ENCODE results near the gene DOK3.

Gene DOK3

GRCh38 chr5:177494346-177495195, 15.1 kb downstream of the DOK3 start:
- peak overlapping the region; percentile 96 for H2BK5ac ChIP-seq (ENCODE audit: low read depth, low read length, poor library complexity)
- peaks cover 44% of the 10 kb centered on the region for H3K79me1 ChIP-seq (ENCODE audit: low read length)
- peaks cover 42 to 56% of the 10 kb centered on the region in 2 experiments for H3K4me1 ChIP-seq (ENCODE audit: control insufficient read depth in 1 of 2, insufficient read depth in 2 of 2, low read length in 2 of 2)
- peak overlapping the region; percentile 28 for H2AFZ ChIP-seq (ENCODE audit: insufficient read depth, low read length, poor library complexity)
- peaks cover 57 to 59% of the 10 kb centered on the region in 2 experiments for H3K36me3 ChIP-seq (ENCODE audit: control insufficient read depth in 1 of 2, insufficient read depth in 2 of 2, low read length in 2 of 2)
- H3K18ac ChIP-seq (ENCODE audit: low read length) = peak overlapping the region; percentile 91
- DNase-seq = peak in 1 of 2 donors; percentile 31
- peak overlapping the region; percentile 90 for H4K91ac ChIP-seq (ENCODE audit: low read depth, low read length)
- peaks cover 21% of the 10 kb centered on the region for H3K79me2 ChIP-seq (ENCODE audit: control insufficient read depth, insufficient read depth, low read length, poor library complexity)
- H2BK120ac ChIP-seq (ENCODE audit: insufficient read depth, low read length, poor library complexity) = peak overlapping the region; percentile 78
- H3K9ac ChIP-seq (ENCODE audit: low read length) = peak overlapping the region; percentile 46
- peak overlapping the region; percentile 61 for H4K12ac ChIP-seq (ENCODE audit: low read depth, low read length)
- no peaks in the 10 kb centered on the region for H3K9me3 ChIP-seq (ENCODE audit: insufficient read depth, low read depth, low read length)
- H3K27me3 ChIP-seq (ENCODE audit: insufficient read depth, low read length) = no peaks in the 10 kb centered on the region
- WGBS (ENCODE audit: extremely low coverage, insufficient coverage, insufficient read length) = no CpG with 5 or more reads among the region's 11 CpGs
- H3K4me2 ChIP-seq (ENCODE audit: low read length) = peak overlapping the region; percentile 75
- peak overlapping the region; percentile 97 for H3K27ac ChIP-seq (ENCODE audit: low read depth, low read length)
- H3K23ac ChIP-seq (ENCODE audit: low read length) = no peak overlapping the region
- peak overlapping the region; percentile 88 for H2AK5ac ChIP-seq (ENCODE audit: low read length)
- peak overlapping the region; percentile 55 for H2BK12ac ChIP-seq (ENCODE audit: low read length)
- H3K4ac ChIP-seq (ENCODE audit: low read depth, low read length) = peak overlapping the region; percentile 90
- no peak overlapping the region for H3K4me3 ChIP-seq (ENCODE audit: low read depth, low read length)
- H4K8ac ChIP-seq (ENCODE audit: low read depth, low read length) = peak overlapping the region; percentile 86
- peak overlapping the region; percentile 94 for H3K14ac ChIP-seq (ENCODE audit: low read length)

- DNase-seq = peak in 1 of 2 donors; percentile 26
- H3K23ac ChIP-seq (ENCODE audit: low read length) = no peak overlapping the region
- peak overlapping the region; percentile 53 for H2BK5ac ChIP-seq (ENCODE audit: low read depth, low read length, poor library complexity)
- peaks cover 44% of the 10 kb centered on the region for H3K79me1 ChIP-seq (ENCODE audit: low read length)
- no peak overlapping the region for H2AK5ac ChIP-seq (ENCODE audit: low read length)
- no peak overlapping the region for H4K12ac ChIP-seq (ENCODE audit: low read depth, low read length)
- no CpG with 5 or more reads among the region's 5 CpGs for WGBS (ENCODE audit: extremely low coverage, insufficient coverage, insufficient read length)
- H3K9me3 ChIP-seq (ENCODE audit: insufficient read depth, low read depth, low read length) = no peaks in the 10 kb centered on the region
- H3K79me2 ChIP-seq (ENCODE audit: control insufficient read depth, insufficient read depth, low read length, poor library complexity) = peaks cover 21% of the 10 kb centered on the region
- peak overlapping the region; percentile 63 for H3K14ac ChIP-seq (ENCODE audit: low read length)
- peaks cover 64 to 66% of the 10 kb centered on the region in 2 experiments for H3K36me3 ChIP-seq (ENCODE audit: control insufficient read depth in 1 of 2, insufficient read depth in 2 of 2, low read length in 2 of 2)
- H4K8ac ChIP-seq (ENCODE audit: low read depth, low read length) = peak overlapping the region; percentile 43
- peak overlapping the region; percentile 71 for H4K91ac ChIP-seq (ENCODE audit: low read depth, low read length)
- peak overlapping the region; percentile 97 for H3K27ac ChIP-seq (ENCODE audit: low read depth, low read length)
- H3K9ac ChIP-seq (ENCODE audit: low read length) = peak overlapping the region; percentile 44
- H2BK120ac ChIP-seq (ENCODE audit: insufficient read depth, low read length, poor library complexity) = peak overlapping the region; percentile 37
- peak overlapping the region; percentile 59 for H3K18ac ChIP-seq (ENCODE audit: low read length)
- peak overlapping the region; percentile 38 for H3K4ac ChIP-seq (ENCODE audit: low read depth, low read length)
- peak overlapping the region; percentile 32 for H3K4me2 ChIP-seq (ENCODE audit: low read length)
- no peaks in the 10 kb centered on the region for H3K27me3 ChIP-seq (ENCODE audit: insufficient read depth, low read length)
- no peak overlapping the region for H3K4me3 ChIP-seq (ENCODE audit: low read depth, low read length)
- H3K4me1 ChIP-seq (ENCODE audit: control insufficient read depth in 1 of 2, insufficient read depth in 2 of 2, low read length in 2 of 2) = peaks cover 42 to 56% of the 10 kb centered on the region in 2 experiments
- peak overlapping the region; percentile 44 for H2BK12ac ChIP-seq (ENCODE audit: low read length)
- no peak overlapping the region for H2AFZ ChIP-seq (ENCODE audit: insufficient read depth, low read length, poor library complexity)
Measured at GRCh38 chr5:177493795-177494345, 15.8 kb downstream of the DOK3 start.

GRCh38 chr5:177492841-177493240, 16.8 kb downstream of the DOK3 start:
- H2AK5ac ChIP-seq (ENCODE audit: low read length) = no peak overlapping the region
- no peak overlapping the region for H2AFZ ChIP-seq (ENCODE audit: insufficient read depth, low read length, poor library complexity)
- H2BK12ac ChIP-seq (ENCODE audit: low read length) = no peak overlapping the region
- H2BK5ac ChIP-seq (ENCODE audit: low read depth, low read length, poor library complexity) = peak overlapping the region; percentile 15
- peak overlapping the region; percentile 28 for H3K18ac ChIP-seq (ENCODE audit: low read length)
- H3K79me2 ChIP-seq (ENCODE audit: control insufficient read depth, insufficient read depth, low read length, poor library complexity) = peaks cover 18% of the 10 kb centered on the region
- no peaks in the 10 kb centered on the region for H3K27me3 ChIP-seq (ENCODE audit: insufficient read depth, low read length)
- H2BK120ac ChIP-seq (ENCODE audit: insufficient read depth, low read length, poor library complexity) = no peak overlapping the region
- WGBS (ENCODE audit: extremely low coverage, insufficient coverage, insufficient read length) = no CpG with 5 or more reads among the region's 7 CpGs
- DNase-seq = no peak
- H3K4me1 ChIP-seq (ENCODE audit: control insufficient read depth in 1 of 2, insufficient read depth in 2 of 2, low read length in 2 of 2) = peaks cover 34 to 47% of the 10 kb centered on the region in 2 experiments
- H4K91ac ChIP-seq (ENCODE audit: low read depth, low read length) = no peak overlapping the region
- H4K12ac ChIP-seq (ENCODE audit: low read depth, low read length) = peak overlapping the region; percentile 8
- H3K9ac ChIP-seq (ENCODE audit: low read length) = no peak overlapping the region
- no peak overlapping the region for H4K8ac ChIP-seq (ENCODE audit: low read depth, low read length)
- H3K14ac ChIP-seq (ENCODE audit: low read length) = no peak overlapping the region
- no peak overlapping the region for H3K23ac ChIP-seq (ENCODE audit: low read length)
- H3K27ac ChIP-seq (ENCODE audit: low read depth, low read length) = no peak overlapping the region
- peaks cover 40% of the 10 kb centered on the region for H3K79me1 ChIP-seq (ENCODE audit: low read length)
- no peak overlapping the region for H3K4me3 ChIP-seq (ENCODE audit: low read depth, low read length)
- H3K4ac ChIP-seq (ENCODE audit: low read depth, low read length) = no peak overlapping the region
- peaks cover 74 to 77% of the 10 kb centered on the region in 2 experiments for H3K36me3 ChIP-seq (ENCODE audit: control insufficient read depth in 1 of 2, insufficient read depth in 2 of 2, low read length in 2 of 2)
- no peak overlapping the region for H3K4me2 ChIP-seq (ENCODE audit: low read length)
- H3K9me3 ChIP-seq (ENCODE audit: insufficient read depth, low read depth, low read length) = no peaks in the 10 kb centered on the region

GRCh38 chr5:177491983-177492746, 17.5 kb downstream of the DOK3 start:
- Histone ChIP-seq H3K36me3 (ENCODE audit: control insufficient read depth in 1 of 2, insufficient read depth in 2 of 2, low read length in 2 of 2) (peaks cover 80 to 83% of the 10 kb centered on the region in 2 experiments), H4K8ac (ENCODE audit: low read depth, low read length) (no peak overlapping the region), H3K27me3 (ENCODE audit: insufficient read depth, low read length) (no peaks in the 10 kb centered on the region), H3K4me1 (ENCODE audit: control insufficient read depth in 1 of 2, insufficient read depth in 2 of 2, low read length in 2 of 2) (peaks cover 34 to 46% of the 10 kb centered on the region in 2 experiments), H3K18ac (ENCODE audit: low read length) (peak overlapping the region; percentile 32), H3K4me3 (ENCODE audit: low read depth, low read length) (no peak overlapping the region), H2AFZ (ENCODE audit: insufficient read depth, low read length, poor library complexity) (no peak overlapping the region), H3K4me2 (ENCODE audit: low read length) (no peak overlapping the region), H3K4ac (ENCODE audit: low read depth, low read length) (peak overlapping the region; percentile 8), H3K14ac (ENCODE audit: low read length) (no peak overlapping the region), H2BK5ac (ENCODE audit: low read depth, low read length, poor library complexity) (no peak overlapping the region), H3K79me2 (ENCODE audit: control insufficient read depth, insufficient read depth, low read length, poor library complexity) (peaks cover 18% of the 10 kb centered on the region), H3K79me1 (ENCODE audit: low read length) (peaks cover 36% of the 10 kb centered on the region), H3K27ac (ENCODE audit: low read depth, low read length) (no peak overlapping the region), H4K91ac (ENCODE audit: low read depth, low read length) (no peak overlapping the region), H3K9me3 (ENCODE audit: insufficient read depth, low read depth, low read length) (no peaks in the 10 kb centered on the region), H2AK5ac (ENCODE audit: low read length) (no peak overlapping the region), H2BK120ac (ENCODE audit: insufficient read depth, low read length, poor library complexity) (no peak overlapping the region), H4K12ac (ENCODE audit: low read depth, low read length) (no peak overlapping the region), H3K9ac (ENCODE audit: low read length) (no peak overlapping the region), H3K23ac (ENCODE audit: low read length) (no peak overlapping the region), H2BK12ac (ENCODE audit: low read length) (no peak overlapping the region)
- DNase-seq = no peak
- no CpG with 5 or more reads among the region's 54 CpGs for WGBS (ENCODE audit: extremely low coverage, insufficient coverage, insufficient read length)

Measured in trophoblast cell (in vitro differentiated cells and primary cell).